Naive thymus-derived CD4-positive, alpha-beta T cell (primary cell): Measurements from ENCODE around the gene BNIP1. TPM values are rescaled to one million over a fixed set of nuclear protein-coding genes. Genes with fewer than 3 reads are reported as not detected.
"Not testable (repeated sequence)": the region's sequence is repeated elsewhere in the genome, so short reads cannot be mapped to it uniquely, and the experiment has no call there.

ENCODE experiments used
- ATAC-seq: fragments of 150-1000 bp; cut with Tn5 transposase; 2 replicates; pipeline ENCODE4 v1.10.0; 2021; ENCODE audit warnings: mild to moderate bottlenecking, moderate library complexity
- CTCF ChIA-PET: fragments of 350-600 bp; sonication (Branson Sonifier 250); formaldehyde crosslinking; loops from one replicate; lab custom pipeline; 2021; ENCODE audit warnings: antibody characterized with exemption; lab: Charles Lee
- POLR2A ChIA-PET: fragments of 350-600 bp; sonication (Branson Sonifier 250); formaldehyde crosslinking; loops from one replicate; lab custom pipeline; 2021; ENCODE audit warnings: antibody characterized with exemption, inconsistent platforms; lab: Charles Lee
- DNase-seq, 9 donors: peaks; one replicate each; pipeline versions ENCODE4 v3.0.0 to v3.0.0-alpha.2; 2020 to 2022; ENCODE audit warnings: mixed read lengths in 1 of 9
- H3K27ac ChIP-seq: one replicate; pipeline ENCODE4 v1.7.0; 2013; ENCODE audit warnings: mild to moderate bottlenecking, low read depth, low read length, moderate library complexity
- H3K27me3 ChIP-seq, 2 donors: one replicate each; pipeline ENCODE4 v1.7.0; 2013; ENCODE audit warnings: low read length in 2 of 2, mild to moderate bottlenecking in 2 of 2, moderate library complexity in 2 of 2; ENCODE audit not compliant: control insufficient read depth in 2 of 2, insufficient read depth in 2 of 2
- H3K36me3 ChIP-seq, 3 experiments: 1 replicate in 2 of 3; 2 replicates in 1 of 3; pipeline ENCODE4 v1.7.0; 2013; ENCODE audit warnings: low read length in 3 of 3, mild to moderate bottlenecking in 3 of 3, moderate library complexity in 1 of 3; ENCODE audit not compliant: insufficient read depth in 3 of 3, control insufficient read depth in 2 of 3
- H3K4me1 ChIP-seq, 2 donors: one replicate each; pipeline ENCODE4 v1.7.0; 2013; ENCODE audit warnings: low read length in 2 of 2, mild to moderate bottlenecking in 2 of 2, moderate library complexity in 1 of 2; ENCODE audit not compliant: control insufficient read depth in 2 of 2, insufficient read depth in 2 of 2
- H3K4me3 ChIP-seq: 2 replicates; pipeline ENCODE4 v1.7.0; 2013; ENCODE audit warnings: mild to moderate bottlenecking, low read length
- H3K9me3 ChIP-seq, 3 experiments: 1 replicate in 2 of 3; 2 replicates in 1 of 3; pipeline ENCODE4 v1.7.0; 2013; ENCODE audit warnings: low read length in 3 of 3; ENCODE audit not compliant: control insufficient read depth in 2 of 3
- H3K27ac Mint-ChIP-seq, 9 donors: one replicate each; pipeline ENCODE4 v1.8.0; 2020 to 2022; ENCODE audit warnings: mixed read lengths in 9 of 9, mild to moderate bottlenecking in 8 of 9, moderate library complexity in 5 of 9, inconsistent platforms in 2 of 9
- H3K27me3 Mint-ChIP-seq, 5 donors: one replicate each; pipeline ENCODE4 v1.8.0; 2021 to 2022; ENCODE audit warnings: mixed read lengths in 5 of 5, mild to moderate bottlenecking in 1 of 5
- H3K36me3 Mint-ChIP-seq, 5 donors: one replicate each; pipeline ENCODE4 v1.8.0; 2020 to 2022; ENCODE audit warnings: mixed read lengths in 5 of 5, mild to moderate bottlenecking in 3 of 5, inconsistent platforms in 1 of 5
- H3K4me1 Mint-ChIP-seq, 7 donors: one replicate each; pipeline ENCODE4 v1.8.0; 2020 to 2022; ENCODE audit warnings: mixed read lengths in 7 of 7, mild to moderate bottlenecking in 3 of 7, inconsistent platforms in 1 of 7
- H3K4me3 Mint-ChIP-seq, 10 donors: one replicate each; pipeline ENCODE4 v1.8.0; 2020 to 2022; ENCODE audit warnings: mild to moderate bottlenecking in 10 of 10, mixed read lengths in 10 of 10, moderate library complexity in 6 of 10, inconsistent platforms in 2 of 10
- H3K9me3 Mint-ChIP-seq, 11 donors: one replicate each; pipeline ENCODE4 v1.8.0; 2020 to 2022; ENCODE audit warnings: mixed read lengths in 11 of 11, mild to moderate bottlenecking in 4 of 11, inconsistent platforms in 1 of 11, moderate library complexity in 1 of 11
- intact Hi-C, 2 donors: fragments of 100-400 bp; cut with micrococcal nuclease; formaldehyde crosslinking; loops; one replicate each; pipeline ENCODE4 v1.15.1; 2023
- polyA plus RNA-seq, 2 donors: library from polyadenylated mRNA; unstranded; fragments of 300-500 nt; fragmentation: Illumina TruSeq; gene quantifications; one replicate each; pipeline ENCODE4 v1.2.3, GENCODE V29; 2021
- total RNA-seq, 6 experiments: library from RNA in 5 of 6; stranded (reverse) in 5 of 6; gene quantifications; 1 replicate in 5 of 6; 2 replicates in 1 of 6; pipeline ENCODE4 v1.2.3 and lab custom pipeline; 2021 to 2026

The BNIP1 gene
- total and polyA plus RNA-seq, 7 experiments from 2014 or later, result 5.5 to 23.2 (median 15.3) TPM

DNA sequence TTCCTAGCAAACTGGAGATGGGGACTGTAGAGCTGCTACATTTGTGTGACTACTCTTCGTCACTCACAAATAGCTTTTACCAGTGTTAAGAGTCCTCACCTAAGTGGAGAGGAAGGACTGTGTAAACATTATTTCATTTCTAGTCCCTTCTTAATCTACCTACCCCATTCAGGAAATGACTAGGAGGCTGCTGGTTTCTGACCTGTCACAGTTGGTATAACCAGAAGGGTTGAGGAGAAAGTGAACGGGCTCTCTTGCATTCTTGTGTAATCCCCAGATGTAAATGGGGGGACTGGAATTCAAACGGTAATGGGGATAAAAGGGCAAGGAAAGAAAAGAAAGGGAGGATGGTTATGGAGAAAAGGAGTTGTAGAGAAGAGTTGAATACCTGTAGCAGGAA, 35.4 kb upstream of the BNIP1 start:
- H3K27ac ChIP-seq, result no peak overlapping the region
- Mint-ChIP-seq H3K4me1 (peaks cover 9 to 23% (median 19%) of the 10 kb centered on the region in 7 donors), H3K36me3 (peaks cover 11 to 57% (median 23%) of the 10 kb centered on the region in 5 donors), H3K9me3 (no peaks in the 10 kb centered on the region), H3K4me3 (peak overlapping the region in 1 of 10 donors; percentile 56), H3K27me3 (no peaks in the 10 kb centered on the region), H3K27ac (peak overlapping the region in 3 of 9 donors; percentile 48 to 80 (median 76))
- no peak for DNase-seq
- intact Hi-C loops, result loop anchor here in 1 of 2 donors (2.0 kb wide), 1 partner anchor 14 kb away; no protein-coding TSS in a partner anchor
- no peak for ATAC-seq
- no peaks in the 10 kb centered on the region for H3K9me3 ChIP-seq
- peaks cover 10 to 50% (median 16%) of the 10 kb centered on the region in 3 experiments for H3K36me3 ChIP-seq
- POLR2A ChIA-PET, result no interaction called here
- CTCF ChIA-PET, result interaction anchor here (2.2 kb wide), 1 partner anchor 125 kb away, joined by 6 read pairs; the partner anchor contains the start of gene ATP6V0E1
- no peaks in the 10 kb centered on the region for H3K27me3 ChIP-seq
- no peak overlapping the region for H3K4me3 ChIP-seq
- no peaks in the 10 kb centered on the region for H3K4me1 ChIP-seq

DNA sequence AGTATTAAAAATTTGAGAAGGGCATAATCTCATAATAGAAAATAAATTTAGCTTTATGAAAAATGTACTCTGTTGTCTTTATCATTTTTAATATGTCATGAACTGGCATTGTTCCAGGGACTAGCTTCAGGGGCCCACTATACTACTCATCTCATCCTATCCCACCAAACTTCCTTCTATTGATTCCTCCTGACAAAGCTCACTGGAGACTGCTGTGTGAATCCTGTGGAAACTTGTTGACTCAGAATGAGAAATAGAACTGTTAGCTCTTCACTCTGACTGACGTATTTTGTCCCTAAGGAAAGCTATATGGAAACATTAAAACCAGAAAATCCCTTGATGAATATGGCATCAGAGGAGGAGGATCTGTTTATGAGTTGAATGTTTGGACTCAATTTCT, 29.8 kb upstream of the BNIP1 start:
- Histone ChIP-seq H3K4me1 (no peaks in the 10 kb centered on the region), H3K27ac (no peak overlapping the region), H3K36me3 (peaks cover 6 to 71% (median 8%) of the 10 kb centered on the region in 3 experiments), H3K27me3 (no peaks in the 10 kb centered on the region), H3K9me3 (no peaks in the 10 kb centered on the region), H3K4me3 (no peak overlapping the region)
- H3K27me3 Mint-ChIP-seq, result no peaks in the 10 kb centered on the region
- POLR2A ChIA-PET, result interaction anchor here (0.5 kb wide), 1 partner anchor 10 kb away, joined by 3 read pairs; no protein-coding TSS in a partner anchor
- no peak overlapping the region for H3K4me3 Mint-ChIP-seq
- peaks cover 3 to 67% (median 41%) of the 10 kb centered on the region in 5 donors for H3K36me3 Mint-ChIP-seq
- intact Hi-C loops, result no loop called here
- peaks cover 0 to 11% (median 2%) of the 10 kb centered on the region in 11 donors for H3K9me3 Mint-ChIP-seq
- peak overlapping the region in 2 of 9 donors; percentile 37 to 42 for H3K27ac Mint-ChIP-seq
- ATAC-seq (no peak), DNase-seq (no peak)
- peaks cover 0 to 7% (median 0%) of the 10 kb centered on the region in 7 donors for H3K4me1 Mint-ChIP-seq
- CTCF ChIA-PET, result no interaction called here

- H3K4me3 Mint-ChIP-seq, result no peak overlapping the region
- Histone ChIP-seq H3K4me1 (no peaks in the 10 kb centered on the region), H3K9me3 (no peaks in the 10 kb centered on the region), H3K27me3 (no peaks in the 10 kb centered on the region), H3K36me3 (peaks cover 10 to 47% (median 10%) of the 10 kb centered on the region in 3 experiments), H3K4me3 (no peak overlapping the region), H3K27ac (no peak overlapping the region)
- intact Hi-C loops, result loop anchor here in 1 of 2 donors (2.0 kb wide), 1 partner anchor 19 kb away; no protein-coding TSS in a partner anchor
- POLR2A ChIA-PET, result no interaction called here
- CTCF ChIA-PET, result no interaction called here
- DNase-seq (no peak), ATAC-seq (no peak)
- no peaks in the 10 kb centered on the region for H3K27me3 Mint-ChIP-seq
- peaks cover 0 to 19% (median 5%) of the 10 kb centered on the region in 11 donors for H3K9me3 Mint-ChIP-seq
- peak overlapping the region in 1 of 9 donors; percentile 65 for H3K27ac Mint-ChIP-seq
- H3K4me1 Mint-ChIP-seq, result peaks cover 0 to 3% (median 0%) of the 10 kb centered on the region in 7 donors
- peaks cover 0 to 63% (median 44%) of the 10 kb centered on the region in 5 donors for H3K36me3 Mint-ChIP-seq
Observed at GRCh38 chr5:173119719-173120118, 24.6 kb upstream of the BNIP1 start.

DNA sequence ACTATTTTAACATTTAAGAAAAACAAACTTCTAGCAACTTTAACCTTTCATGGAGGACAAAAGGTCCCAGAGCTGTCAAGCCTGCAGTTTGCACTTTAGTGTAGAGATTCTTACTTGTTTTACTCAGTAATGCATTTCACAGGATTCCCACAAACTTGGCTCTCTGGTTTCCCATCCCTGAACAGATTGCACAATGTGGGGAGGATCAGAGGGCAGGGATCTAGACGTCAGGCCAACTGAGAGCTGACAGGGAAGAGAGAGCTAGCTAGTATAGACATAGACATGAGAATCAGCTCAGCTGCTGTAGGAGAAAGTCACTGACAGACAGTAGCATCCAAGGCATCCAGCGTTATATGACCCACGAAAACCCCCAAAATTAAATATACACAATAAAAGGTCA, 20.9 kb upstream of the BNIP1 start:
- H3K27me3 Mint-ChIP-seq, result no peaks in the 10 kb centered on the region
- intact Hi-C loops, result no loop called here
- H3K36me3 Mint-ChIP-seq, result peaks cover 0 to 71% (median 53%) of the 10 kb centered on the region in 5 donors

DNA sequence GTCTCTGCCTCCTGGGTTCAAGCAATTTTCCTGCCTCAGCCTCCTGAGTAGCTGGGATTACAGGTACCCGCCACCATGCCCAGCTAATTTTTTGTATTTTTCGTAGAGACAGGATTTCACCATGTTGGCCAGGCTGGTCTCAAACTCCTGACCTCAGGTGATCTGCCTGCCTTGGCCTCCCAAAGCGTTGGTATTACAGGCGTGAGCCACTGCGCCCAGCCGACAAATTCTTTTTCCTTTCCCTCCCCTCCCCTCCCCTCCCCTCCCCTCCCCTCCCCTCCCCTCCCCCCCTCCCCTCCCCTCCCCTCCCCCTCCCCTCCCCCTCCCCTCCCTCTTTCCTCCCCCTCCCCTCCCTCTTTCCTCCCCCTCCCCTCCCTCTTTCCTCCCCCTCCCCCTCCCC, 12.2 kb upstream of the BNIP1 start:
- H3K27me3 ChIP-seq, H3K4me3 Mint-ChIP-seq, H3K27ac Mint-ChIP-seq, ATAC-seq, H3K27ac ChIP-seq, H3K4me1 Mint-ChIP-seq, POLR2A ChIA-PET, H3K9me3 ChIP-seq, H3K9me3 Mint-ChIP-seq, H3K4me1 ChIP-seq, DNase-seq, H3K4me3 ChIP-seq, intact Hi-C loops, H3K27me3 Mint-ChIP-seq: not testable (repeated sequence)
- H3K36me3 Mint-ChIP-seq, result peaks cover 0 to 27% (median 17%) of the 10 kb centered on the region in 5 donors
- peaks cover 0 to 35% (median 9%) of the 10 kb centered on the region in 3 experiments for H3K36me3 ChIP-seq
- CTCF ChIA-PET, result interaction anchor here (1.1 kb wide), 1 partner anchor 13 kb away, joined by 3 read pairs; no protein-coding TSS in a partner anchor

More for the DNA sequence above, 20.9 kb upstream of the BNIP1 start:
- Mint-ChIP-seq H3K4me1 (peaks cover 0 to 11% (median 3%) of the 10 kb centered on the region in 7 donors), H3K27ac (no peak overlapping the region), H3K4me3 (no peak overlapping the region), H3K9me3 (peaks cover 0 to 15% (median 4%) of the 10 kb centered on the region in 11 donors)
- Histone ChIP-seq H3K4me1 (no peaks in the 10 kb centered on the region), H3K9me3 (no peaks in the 10 kb centered on the region), H3K36me3 (peaks cover 8 to 54% (median 13%) of the 10 kb centered on the region in 3 experiments), H3K27ac (no peak overlapping the region), H3K27me3 (no peaks in the 10 kb centered on the region), H3K4me3 (no peak overlapping the region)
- ChIA-PET POLR2A (interaction anchor here (0.7 kb wide), 1 partner anchor 1751 kb away, joined by 3 read pairs; no protein-coding TSS in a partner anchor), CTCF (no interaction called here)
- no peak for ATAC-seq
- DNase-seq, result no peak

- intact Hi-C loops, result loop anchor here in 1 of 2 donors (2.0 kb wide), 1 partner anchor 18 kb away; no protein-coding TSS in a partner anchor
- H3K27ac Mint-ChIP-seq, result peak overlapping the region in 1 of 9 donors; percentile 43
- H3K9me3 Mint-ChIP-seq, result no peaks in the 10 kb centered on the region
- peaks cover 0 to 4% (median 0%) of the 10 kb centered on the region in 7 donors for H3K4me1 Mint-ChIP-seq
- H3K27me3 Mint-ChIP-seq, result no peaks in the 10 kb centered on the region
- DNase-seq, result no peak
- peaks cover 0 to 17% (median 2%) of the 10 kb centered on the region in 3 experiments for H3K36me3 ChIP-seq
- H3K4me1 ChIP-seq, result no peaks in the 10 kb centered on the region
- no peak overlapping the region for H3K27ac ChIP-seq
- H3K36me3 Mint-ChIP-seq, result peaks cover 0 to 9% (median 0%) of the 10 kb centered on the region in 5 donors
- no peaks in the 10 kb centered on the region for H3K9me3 ChIP-seq
- no peak overlapping the region for H3K4me3 ChIP-seq
- CTCF ChIA-PET, result interaction anchor here (0.7 kb wide), 1 partner anchor 65 kb away, joined by 3 read pairs; no protein-coding TSS in a partner anchor
- POLR2A ChIA-PET, result no interaction called here
- ATAC-seq, result no peak
- H3K27me3 ChIP-seq, result no peaks in the 10 kb centered on the region
- no peak overlapping the region for H3K4me3 Mint-ChIP-seq
Observed at GRCh38 chr5:173138707-173139106, 5.6 kb upstream of the BNIP1 start.
